Measurements from ENCODE around the gene KIAA0232.

KIAA0232 gene

GRCh38 chr4:6782147-6782845, at the start of gene KIAA0232:
Gene KIAA0232 (plus strand): TSS chr4:6782727. CDS start chr4:6824454, 41,727 bp downstream.
- DNase-seq (ENCODE audit: low spot score), result peak; percentile 88

GRCh38 chr4:6733358-6734164, 49.0 kb upstream of the KIAA0232 start:
- no peak for DNase-seq (ENCODE audit: low spot score)

- DNase-seq (ENCODE audit: low spot score), result no peak
These were observed 48.3 kb upstream of the KIAA0232 start for GRCh38 chr4:6734165-6734786.

GRCh38 chr4:6739920-6740319, 42.6 kb upstream of the KIAA0232 start:
- DNase-seq (ENCODE audit: low spot score), result no peak

GRCh38 chr4:6740347-6740746, 42.2 kb upstream of the KIAA0232 start:
- DNase-seq (ENCODE audit: low spot score), result no peak

- DNase-seq (ENCODE audit: low spot score), result no peak
These were observed 40.0 kb upstream of the KIAA0232 start for GRCh38 chr4:6742507-6742906.

- DNase-seq (ENCODE audit: low spot score), result no peak
These were observed 39.5 kb upstream of the KIAA0232 start for GRCh38 chr4:6742989-6743388.

- no peak for DNase-seq (ENCODE audit: low spot score)
These were observed 35.7 kb upstream of the KIAA0232 start for GRCh38 chr4:6746721-6747293.

GRCh38 chr4:6747294-6748051, 35.1 kb upstream of the KIAA0232 start:
- no peak for DNase-seq (ENCODE audit: low spot score)

- no peak for DNase-seq (ENCODE audit: low spot score)
These were observed 34.2 kb upstream of the KIAA0232 start for GRCh38 chr4:6748286-6748685.

GRCh38 chr4:6749340-6750171, 33.0 kb upstream of the KIAA0232 start:
- no peak for DNase-seq (ENCODE audit: low spot score)

GRCh38 chr4:6750286-6751221, 32.0 kb upstream of the KIAA0232 start:
- DNase-seq (ENCODE audit: low spot score), result no peak

GRCh38 chr4:6751611-6752485, 30.7 kb upstream of the KIAA0232 start:
- no peak for DNase-seq (ENCODE audit: low spot score)

- no peak for DNase-seq (ENCODE audit: low spot score)
These were observed 30.1 kb upstream of the KIAA0232 start for GRCh38 chr4:6752486-6752829.

- no peak for DNase-seq (ENCODE audit: low spot score)
These were observed 29.4 kb upstream of the KIAA0232 start for GRCh38 chr4:6753103-6753560.

- no peak for DNase-seq (ENCODE audit: low spot score)
These were observed 28.6 kb upstream of the KIAA0232 start for GRCh38 chr4:6753891-6754290.

GRCh38 chr4:6754481-6755087, 27.9 kb upstream of the KIAA0232 start:
- DNase-seq (ENCODE audit: low spot score), result no peak

- no peak for DNase-seq (ENCODE audit: low spot score)
These were observed 27.3 kb upstream of the KIAA0232 start for GRCh38 chr4:6755088-6755753.

Data from NAMALWA (cell line).